NK-92 treated with Interleukin-12 subunit alpha and Interleukin-12 subunit beta, amount 100 ng/mL, for 24 hours (cell line): Measurements from ENCODE around the gene FGF19.

Experiments
- DNase-seq: peaks from one replicate; lab custom pipeline; 2025; lab: John Stamatoyannopoulos, UW

FGF19 gene

GRCh38 chr11:69703768-69704507 is at the start of gene FGF19:
Gene FGF19, minus strand, starts transcription at chr11:69704022. Its CDS starts 146 bp downstream, at chr11:69703876.
- DNase-seq, result no peak

- no peak for DNase-seq
Measured at GRCh38 chr11:69752890-69753289, 49.1 kb upstream of the FGF19 start.

GRCh38 chr11:69750875-69751597 is 47.2 kb upstream of the FGF19 start:
- no peak for DNase-seq

- DNase-seq, result no peak
Measured at GRCh38 chr11:69750108-69750850, 46.5 kb upstream of the FGF19 start.

- no peak for DNase-seq
Measured at GRCh38 chr11:69748637-69749036, 44.8 kb upstream of the FGF19 start.

GRCh38 chr11:69746752-69747742 is 43.2 kb upstream of the FGF19 start:
- DNase-seq, result no peak

GRCh38 chr11:69746140-69746539 is 42.3 kb upstream of the FGF19 start:
- no peak for DNase-seq

GRCh38 chr11:69745201-69745600 is 41.4 kb upstream of the FGF19 start:
- no peak for DNase-seq

GRCh38 chr11:69744435-69744834 is 40.6 kb upstream of the FGF19 start:
- DNase-seq, result no peak

- DNase-seq, result no peak
Measured at GRCh38 chr11:69734841-69735240, 31.0 kb upstream of the FGF19 start.

GRCh38 chr11:69734367-69734766 is 30.5 kb upstream of the FGF19 start:
- DNase-seq, result no peak

GRCh38 chr11:69732910-69733309 is 29.1 kb upstream of the FGF19 start:
- no peak for DNase-seq

GRCh38 chr11:69731110-69731509 is 27.3 kb upstream of the FGF19 start:
- DNase-seq, result no peak

- no peak for DNase-seq
Measured at GRCh38 chr11:69730500-69730899, 26.7 kb upstream of the FGF19 start.

GRCh38 chr11:69729252-69729651 is 25.4 kb upstream of the FGF19 start:
- DNase-seq, result no peak

- no peak for DNase-seq
Measured at GRCh38 chr11:69727266-69727665, 23.4 kb upstream of the FGF19 start.

GRCh38 chr11:69726481-69726880 is 22.7 kb upstream of the FGF19 start:
- DNase-seq, result no peak

- DNase-seq, result no peak
Measured at GRCh38 chr11:69726019-69726418, 22.2 kb upstream of the FGF19 start.

GRCh38 chr11:69721745-69722144 is 17.9 kb upstream of the FGF19 start:
- DNase-seq, result no peak

- no peak for DNase-seq
Measured at GRCh38 chr11:69721106-69721505, 17.3 kb upstream of the FGF19 start.

GRCh38 chr11:69718912-69719311 is 15.1 kb upstream of the FGF19 start:
- DNase-seq, result no peak

- no peak for DNase-seq
Measured at GRCh38 chr11:69718147-69718546, 14.3 kb upstream of the FGF19 start.
